ENCODE results near the gene NUP205. TPM values are rescaled to one million over a fixed set of nuclear protein-coding genes. Genes with fewer than 3 reads are reported as not detected.

NUP205 gene
- total RNA-seq, 2 experiments from 2014 or later: 50.6 to 54.7 TPM

DNA sequence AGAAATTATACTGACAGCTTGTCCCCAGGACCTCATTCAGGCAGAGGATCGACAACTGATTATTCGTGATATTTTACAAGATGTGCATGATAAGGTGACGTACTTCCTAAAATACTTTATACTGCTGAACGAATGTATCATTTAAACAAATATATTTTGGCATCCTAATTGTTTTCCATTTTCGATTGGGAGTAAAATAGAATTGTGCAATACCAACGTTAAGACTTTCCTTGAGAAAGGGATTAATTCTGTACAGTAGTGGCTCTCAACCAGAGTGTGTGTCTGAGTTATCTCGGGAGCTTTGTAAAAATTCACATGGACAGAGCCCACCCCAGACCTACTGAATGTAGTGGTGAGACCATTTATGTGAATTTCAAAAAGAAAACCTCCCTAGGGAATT lies 60.8 kb downstream of the NUP205 start:
- Histone ChIP-seq H3K27me3 (ENCODE audit: control insufficient read depth in 1 of 2, insufficient read depth in 2 of 2, low read length in 2 of 2) (no peaks in the 10 kb centered on the region), H3K9me3 (ENCODE audit: control insufficient read depth in 1 of 2, insufficient read depth in 1 of 2, low read length in 2 of 2) (no peaks in the 10 kb centered on the region), H3K4me3 (ENCODE audit: low read length) (no peak overlapping the region), H3K4me1 (ENCODE audit: insufficient read depth, low read length) (no peaks in the 10 kb centered on the region), H3K27ac (ENCODE audit: low read depth in 1 of 2, low read length in 2 of 2) (no peak overlapping the region), H3K36me3 (ENCODE audit: insufficient read depth, low read length) (peaks cover 57% of the 10 kb centered on the region)
- no peaks in the 10 kb centered on the region for H3K4me1 Mint-ChIP-seq (ENCODE audit: low read depth)
- H3K27ac Mint-ChIP-seq: no peak overlapping the region
- DNase-seq: no peak
- no peaks in the 10 kb centered on the region for H3K27me3 Mint-ChIP-seq
- intact Hi-C loops (cut with DNase I, micrococcal nuclease): loop anchor here in 1 of 2 experiments (5.0 kb wide), 1 partner anchor 36 kb away; no protein-coding TSS in a partner anchor
- H3K36me3 Mint-ChIP-seq (ENCODE audit: low read depth): peaks cover 75% of the 10 kb centered on the region
- POLR2A ChIA-PET: no interaction called here
- H3K9me3 Mint-ChIP-seq: no peaks in the 10 kb centered on the region
- ATAC-seq (ENCODE audit: poor library complexity): no peak
- no peak overlapping the region for H3K4me3 Mint-ChIP-seq
- TF ChIP-seq, protein P1, sequence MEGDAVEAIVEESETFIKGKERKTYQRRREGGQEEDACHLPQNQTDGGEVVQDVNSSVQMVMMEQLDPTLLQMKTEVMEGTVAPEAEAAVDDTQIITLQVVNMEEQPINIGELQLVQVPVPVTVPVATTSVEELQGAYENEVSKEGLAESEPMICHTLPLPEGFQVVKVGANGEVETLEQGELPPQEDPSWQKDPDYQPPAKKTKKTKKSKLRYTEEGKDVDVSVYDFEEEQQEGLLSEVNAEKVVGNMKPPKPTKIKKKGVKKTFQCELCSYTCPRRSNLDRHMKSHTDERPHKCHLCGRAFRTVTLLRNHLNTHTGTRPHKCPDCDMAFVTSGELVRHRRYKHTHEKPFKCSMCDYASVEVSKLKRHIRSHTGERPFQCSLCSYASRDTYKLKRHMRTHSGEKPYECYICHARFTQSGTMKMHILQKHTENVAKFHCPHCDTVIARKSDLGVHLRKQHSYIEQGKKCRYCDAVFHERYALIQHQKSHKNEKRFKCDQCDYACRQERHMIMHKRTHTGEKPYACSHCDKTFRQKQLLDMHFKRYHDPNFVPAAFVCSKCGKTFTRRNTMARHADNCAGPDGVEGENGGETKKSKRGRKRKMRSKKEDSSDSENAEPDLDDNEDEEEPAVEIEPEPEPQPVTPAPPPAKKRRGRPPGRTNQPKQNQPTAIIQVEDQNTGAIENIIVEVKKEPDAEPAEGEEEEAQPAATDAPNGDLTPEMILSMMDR (IDR thresholded peaks at IDR 0.05): no peak
- CTCF ChIA-PET: no interaction called here

DNA sequence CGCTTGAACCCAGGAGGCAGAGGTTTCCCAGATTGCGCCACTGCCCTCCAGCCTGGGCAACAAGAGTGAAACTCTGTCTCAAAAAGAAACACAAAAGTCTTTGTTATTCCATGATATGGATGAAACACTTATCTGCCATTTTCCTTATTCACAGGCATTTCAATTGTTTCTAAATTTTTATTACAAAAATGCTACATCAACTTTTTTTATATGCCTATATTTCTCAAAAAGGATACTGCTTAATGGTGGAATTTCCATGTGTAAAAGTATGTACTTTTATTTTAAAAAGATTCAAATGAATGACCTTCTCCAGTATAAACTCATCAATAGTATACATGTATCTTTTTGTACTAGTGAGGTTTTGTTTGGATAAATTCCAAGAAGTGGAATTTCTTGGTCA lies 62.7 kb downstream of the NUP205 start:
- no peaks in the 10 kb centered on the region for H3K27me3 Mint-ChIP-seq
- TF ChIP-seq, protein P1 (IDR thresholded peaks at IDR 0.05): no peak
- H3K27ac Mint-ChIP-seq: no peak overlapping the region
- no peaks in the 10 kb centered on the region for H3K9me3 Mint-ChIP-seq
- Histone ChIP-seq H3K4me1 (ENCODE audit: insufficient read depth, low read length) (no peaks in the 10 kb centered on the region), H3K36me3 (ENCODE audit: insufficient read depth, low read length) (peaks cover 72% of the 10 kb centered on the region), H3K4me3 (ENCODE audit: low read length) (no peak overlapping the region), H3K9me3 (ENCODE audit: control insufficient read depth in 1 of 2, insufficient read depth in 1 of 2, low read length in 2 of 2) (no peaks in the 10 kb centered on the region), H3K27ac (ENCODE audit: low read depth in 1 of 2, low read length in 2 of 2) (no peak overlapping the region), H3K27me3 (ENCODE audit: control insufficient read depth in 1 of 2, insufficient read depth in 2 of 2, low read length in 2 of 2) (no peaks in the 10 kb centered on the region)
- no peaks in the 10 kb centered on the region for H3K4me1 Mint-ChIP-seq (ENCODE audit: low read depth)
- no peak overlapping the region for H3K4me3 Mint-ChIP-seq
- intact Hi-C loops (cut with DNase I, micrococcal nuclease): no loop called here
- ChIA-PET CTCF (interaction anchor here (0.8 to 1.5 kb wide), 2 partner anchors 11 to 43 kb away, joined by 3 to 8 read pairs; no protein-coding TSS in a partner anchor), POLR2A (no interaction called here)
- ATAC-seq (ENCODE audit: poor library complexity) (no peak), DNase-seq (no peak)
- H3K36me3 Mint-ChIP-seq (ENCODE audit: low read depth): peaks cover 75% of the 10 kb centered on the region

DNA sequence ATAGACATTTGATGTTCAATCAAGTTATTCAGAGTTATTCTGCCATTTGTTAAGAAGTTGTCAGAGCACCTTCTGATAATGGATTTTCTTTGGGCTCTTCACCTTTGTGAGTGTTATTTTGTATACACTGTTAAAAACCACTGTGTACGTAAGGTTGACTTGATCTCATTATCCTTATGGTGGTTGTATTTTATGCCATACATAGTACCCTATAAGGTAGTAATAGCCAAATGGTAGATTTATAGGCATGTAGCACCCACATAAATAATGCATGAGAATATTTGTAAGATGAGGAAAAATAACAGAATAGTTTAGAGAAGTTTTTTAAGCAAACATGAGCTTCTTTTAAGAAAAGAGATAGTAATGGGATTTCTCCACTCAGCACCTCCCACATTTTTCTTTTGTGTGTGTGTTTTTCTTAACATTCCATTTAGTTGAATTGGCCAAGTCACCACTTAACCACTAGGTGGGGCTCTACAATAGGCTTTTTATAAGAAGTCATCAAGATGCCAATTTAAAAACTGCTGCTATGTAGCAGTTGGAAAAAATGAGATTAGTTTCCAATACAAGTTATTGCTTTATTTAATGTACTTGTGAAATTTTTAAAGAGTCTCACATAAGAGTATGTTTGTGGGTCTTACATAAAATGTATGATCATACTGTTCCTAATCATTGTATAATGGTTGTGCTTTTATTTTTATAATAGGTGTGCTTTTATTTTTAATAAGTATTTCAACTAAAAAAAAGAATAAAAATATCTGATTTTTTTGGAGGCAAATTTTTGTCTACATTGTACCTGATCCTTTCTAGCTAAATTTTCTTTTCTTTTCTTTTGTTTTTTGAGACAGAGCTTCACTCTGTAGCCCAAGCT lies 63.5 kb downstream of the NUP205 start:
- Histone ChIP-seq H3K9me3 (ENCODE audit: control insufficient read depth in 1 of 2, insufficient read depth in 1 of 2, low read length in 2 of 2) (no peaks in the 10 kb centered on the region), H3K27me3 (ENCODE audit: control insufficient read depth in 1 of 2, insufficient read depth in 2 of 2, low read length in 2 of 2) (no peaks in the 10 kb centered on the region), H3K27ac (ENCODE audit: low read depth in 1 of 2, low read length in 2 of 2) (no peak overlapping the region), H3K4me1 (ENCODE audit: insufficient read depth, low read length) (no peaks in the 10 kb centered on the region), H3K4me3 (ENCODE audit: low read length) (no peak overlapping the region), H3K36me3 (ENCODE audit: insufficient read depth, low read length) (peaks cover 72% of the 10 kb centered on the region)
- Mint-ChIP-seq H3K9me3 (no peaks in the 10 kb centered on the region), H3K36me3 (ENCODE audit: low read depth) (peaks cover 76% of the 10 kb centered on the region), H3K4me3 (no peak overlapping the region), H3K4me1 (ENCODE audit: low read depth) (no peaks in the 10 kb centered on the region), H3K27ac (no peak overlapping the region), H3K27me3 (no peaks in the 10 kb centered on the region)
- ChIA-PET POLR2A (no interaction called here), CTCF (interaction anchor here (0.8 to 1.5 kb wide), 3 partner anchors 10 to 44 kb away, joined by 3 to 8 read pairs (median 3); no protein-coding TSS in a partner anchor)
- intact Hi-C loops (cut with DNase I, micrococcal nuclease): loop anchor here in 1 of 2 experiments (1.0 kb wide), 1 partner anchor 388 kb away; no protein-coding TSS in a partner anchor
- ATAC-seq (ENCODE audit: poor library complexity) (peak; percentile 51), DNase-seq (peak in 5 of 14 experiments; percentile 1 to 65 (median 52))
- TF ChIP-seq, protein P1 (IDR thresholded peaks at IDR 0.05): peak; percentile 98
